ENCODE measurements around the gene COMMD7.
A peak's percentile ranks its signal among the peaks of the same experiment; 100 is the strongest.

Gene COMMD7

GRCh38 chr20:32685541-32686529, 57.4 kb downstream of the COMMD7 start:
- TF ChIP-seq, protein P1, sequence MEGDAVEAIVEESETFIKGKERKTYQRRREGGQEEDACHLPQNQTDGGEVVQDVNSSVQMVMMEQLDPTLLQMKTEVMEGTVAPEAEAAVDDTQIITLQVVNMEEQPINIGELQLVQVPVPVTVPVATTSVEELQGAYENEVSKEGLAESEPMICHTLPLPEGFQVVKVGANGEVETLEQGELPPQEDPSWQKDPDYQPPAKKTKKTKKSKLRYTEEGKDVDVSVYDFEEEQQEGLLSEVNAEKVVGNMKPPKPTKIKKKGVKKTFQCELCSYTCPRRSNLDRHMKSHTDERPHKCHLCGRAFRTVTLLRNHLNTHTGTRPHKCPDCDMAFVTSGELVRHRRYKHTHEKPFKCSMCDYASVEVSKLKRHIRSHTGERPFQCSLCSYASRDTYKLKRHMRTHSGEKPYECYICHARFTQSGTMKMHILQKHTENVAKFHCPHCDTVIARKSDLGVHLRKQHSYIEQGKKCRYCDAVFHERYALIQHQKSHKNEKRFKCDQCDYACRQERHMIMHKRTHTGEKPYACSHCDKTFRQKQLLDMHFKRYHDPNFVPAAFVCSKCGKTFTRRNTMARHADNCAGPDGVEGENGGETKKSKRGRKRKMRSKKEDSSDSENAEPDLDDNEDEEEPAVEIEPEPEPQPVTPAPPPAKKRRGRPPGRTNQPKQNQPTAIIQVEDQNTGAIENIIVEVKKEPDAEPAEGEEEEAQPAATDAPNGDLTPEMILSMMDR (conservative IDR thresholded peaks at IDR 0.05; ENCODE audit: control insufficient read depth, insufficient read depth, low read depth, low read length), result no peak
- H3K4me3 ChIP-seq (ENCODE audit: control insufficient read depth, low read depth, low read length), result no peak overlapping the region
- DNase-seq (ENCODE audit: low read depth), result peak; percentile 99

DNA sequence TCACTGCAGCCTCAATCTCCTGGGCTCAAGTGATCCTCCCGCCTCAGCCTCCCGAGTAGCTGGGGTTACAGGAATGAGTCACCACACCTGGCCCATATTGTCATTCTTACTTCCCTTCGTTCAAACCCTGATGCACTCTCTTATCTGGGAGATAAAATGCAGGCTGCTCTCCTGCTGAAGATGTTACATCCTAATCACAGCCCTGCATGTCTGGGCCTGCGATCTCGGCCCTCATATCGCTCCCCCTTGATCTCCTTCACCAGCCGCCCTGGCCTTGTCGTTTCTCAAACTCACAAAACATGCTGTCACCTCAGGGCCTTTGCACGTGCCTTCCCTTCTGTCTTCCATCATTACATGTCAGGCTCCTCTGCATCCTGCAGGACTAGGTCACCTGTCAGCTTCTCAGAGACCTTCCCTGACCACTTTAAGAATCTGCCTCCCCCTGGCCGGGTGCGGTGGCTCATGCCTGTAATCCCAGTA, 60.7 kb downstream of the COMMD7 start:
- no peak overlapping the region for H3K4me3 ChIP-seq (ENCODE audit: control insufficient read depth, low read depth, low read length)
- no peak for DNase-seq (ENCODE audit: low read depth)
- TF ChIP-seq, protein P1 (conservative IDR thresholded peaks at IDR 0.05; ENCODE audit: control insufficient read depth, insufficient read depth, low read depth, low read length), result no peak

DNA sequence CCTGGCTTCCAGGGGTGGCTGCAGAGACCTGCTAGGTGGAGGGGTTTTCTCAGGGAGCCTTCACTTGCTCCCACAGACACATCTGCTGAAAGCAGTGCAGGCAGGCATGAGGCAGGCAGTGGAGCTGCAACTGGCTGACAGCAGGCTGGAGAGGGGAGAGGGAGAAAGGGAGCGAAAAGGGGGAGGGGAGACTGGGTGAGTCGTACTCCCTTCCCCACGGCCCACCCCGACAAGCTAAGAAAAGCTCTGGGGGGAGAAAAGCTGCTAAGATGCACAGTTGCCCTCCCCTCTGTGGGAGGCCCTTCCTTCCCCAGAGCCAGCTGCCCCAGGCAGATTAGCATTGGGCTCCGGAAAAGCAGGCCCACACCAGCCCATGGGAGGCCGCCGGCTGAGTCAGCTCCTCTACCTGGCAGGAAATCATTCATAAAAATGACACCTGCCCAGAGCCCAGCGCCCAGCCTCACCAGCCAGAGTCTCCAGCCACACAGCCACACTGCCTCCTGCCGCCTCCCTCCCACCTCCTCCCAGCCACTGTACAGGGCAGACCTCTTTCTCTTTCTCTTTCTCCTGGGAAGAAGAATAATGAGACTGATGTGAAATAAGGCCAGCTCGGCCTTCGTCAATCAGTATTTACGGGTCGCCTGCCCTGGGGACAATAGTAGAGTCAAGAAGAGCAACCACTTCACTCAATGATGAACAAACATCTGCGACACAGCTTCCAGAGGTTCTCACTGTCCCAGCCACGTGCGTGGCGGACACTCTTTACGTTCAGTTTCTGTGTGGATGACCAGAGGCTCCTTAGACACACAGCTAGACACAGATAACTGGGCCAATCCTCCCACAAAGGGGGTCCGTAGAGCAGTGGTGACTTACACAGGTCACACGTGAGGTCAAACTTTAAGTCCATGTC, 61.8 kb downstream of the COMMD7 start:
- TF ChIP-seq, protein P1 (conservative IDR thresholded peaks at IDR 0.05; ENCODE audit: control insufficient read depth, insufficient read depth, low read depth, low read length), result no peak
- no peak for DNase-seq (ENCODE audit: low read depth)
- no peak overlapping the region for H3K4me3 ChIP-seq (ENCODE audit: control insufficient read depth, low read depth, low read length)

DNA sequence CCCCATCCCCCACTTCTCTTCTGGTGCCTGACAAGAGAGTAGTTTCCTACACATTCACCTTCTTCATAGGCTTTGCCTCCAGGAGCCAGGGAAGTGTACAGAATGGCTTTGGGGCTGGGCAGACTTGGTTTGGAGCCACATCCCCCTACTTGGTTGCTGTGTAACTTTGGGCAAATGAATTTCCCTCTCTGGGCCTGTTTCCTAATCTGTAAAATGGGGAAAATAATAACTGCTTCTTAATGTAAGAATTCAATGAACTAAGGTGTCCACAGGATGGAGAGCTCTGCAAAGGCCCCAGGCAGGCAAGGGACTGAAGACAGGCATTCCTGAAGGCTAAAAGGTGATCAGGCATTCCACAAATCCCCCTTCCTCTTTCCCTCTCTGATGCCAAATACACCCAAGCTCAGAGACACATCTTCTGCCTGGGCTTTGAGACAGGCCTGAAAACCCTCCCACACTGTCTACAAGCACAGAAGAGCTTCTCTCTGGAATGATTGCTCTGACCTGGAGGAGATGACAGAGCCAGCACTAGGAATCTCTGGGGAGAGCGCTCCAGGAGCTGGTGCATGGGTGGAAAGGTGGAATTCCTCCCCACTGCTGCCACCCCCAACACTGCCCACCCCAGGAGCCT, 62.6 kb downstream of the COMMD7 start:
- no peak overlapping the region for H3K4me3 ChIP-seq (ENCODE audit: control insufficient read depth, low read depth, low read length)
- DNase-seq (ENCODE audit: low read depth), result no peak
- TF ChIP-seq, protein P1 (conservative IDR thresholded peaks at IDR 0.05; ENCODE audit: control insufficient read depth, insufficient read depth, low read depth, low read length), result no peak

- no peak overlapping the region for H3K4me3 ChIP-seq (ENCODE audit: control insufficient read depth, low read depth, low read length)
- peak; percentile 57 for DNase-seq (ENCODE audit: low read depth)
- TF ChIP-seq, protein P1 (conservative IDR thresholded peaks at IDR 0.05; ENCODE audit: control insufficient read depth, insufficient read depth, low read depth, low read length), result no peak
Observed at GRCh38 chr20:32678948-32679347, 64.3 kb downstream of the COMMD7 start.
